NCI-H345 treated with DMSO at 0.1 percent for 48 hours (cell line): ENCODE results near the gene ZBTB32.
"Not testable (repeated sequence)": the region's sequence is repeated elsewhere in the genome, so short reads cannot be mapped to it uniquely, and the experiment has no call there.

Experiments used
- DNase-seq: peaks from one replicate; lab custom pipeline; 2025; ENCODE audit not compliant: unreplicated experiment; lab: John Stamatoyannopoulos, UW

ZBTB32 gene

GRCh38 chr19:35704218-35704617 lies at the start of gene ZBTB32:
TSS of gene ZBTB32 (plus strand) at chr19:35704558. CDS start at chr19:35714627, 10,069 bp downstream.
- no peak for DNase-seq

DNA sequence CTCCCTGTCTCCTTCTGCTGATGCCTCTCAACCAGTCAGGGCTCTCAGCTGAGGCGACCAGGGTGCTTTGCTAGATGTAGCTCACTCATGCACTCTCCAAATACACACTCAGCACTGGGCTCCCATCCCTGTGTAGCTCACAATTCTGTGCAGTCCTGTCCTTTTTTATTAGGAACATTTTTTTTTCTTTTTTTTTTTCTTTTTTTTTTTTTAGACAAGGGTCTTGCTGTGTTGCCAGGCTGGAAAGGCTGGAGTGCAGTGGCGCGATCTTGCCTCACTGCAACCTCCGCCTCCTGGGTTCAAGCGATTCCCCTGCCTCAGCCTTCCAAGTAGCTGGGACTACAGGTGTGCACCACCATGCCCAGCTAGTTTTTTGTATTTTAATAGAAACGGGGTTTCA lies 49.5 kb upstream of the ZBTB32 start:
- not testable (repeated sequence) for DNase-seq

- no peak for DNase-seq
Observed at GRCh38 chr19:35655600-35655999, 48.8 kb upstream of the ZBTB32 start.

DNA sequence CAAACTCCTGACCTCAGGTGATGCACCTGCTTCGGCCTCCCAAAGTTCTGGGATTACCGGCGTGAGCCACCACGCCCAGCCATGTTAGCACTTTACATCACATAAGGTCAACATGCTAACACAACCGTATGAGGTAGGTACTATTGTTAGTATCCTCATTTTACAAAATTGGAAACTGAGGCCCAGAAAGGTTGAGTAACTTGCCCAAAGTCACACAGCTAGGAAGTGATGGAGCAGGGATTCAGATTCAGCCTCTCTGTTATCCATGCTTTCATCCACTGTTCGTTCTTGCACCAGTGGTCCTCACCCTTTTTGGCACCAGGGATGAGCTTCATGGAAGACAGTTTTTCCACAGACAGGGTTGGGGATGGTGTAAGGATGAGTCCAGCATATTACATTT lies 47.7 kb upstream of the ZBTB32 start:
- DNase-seq = no peak

GRCh38 chr19:35657904-35658700 lies 46.3 kb upstream of the ZBTB32 start:
- no peak for DNase-seq

DNA sequence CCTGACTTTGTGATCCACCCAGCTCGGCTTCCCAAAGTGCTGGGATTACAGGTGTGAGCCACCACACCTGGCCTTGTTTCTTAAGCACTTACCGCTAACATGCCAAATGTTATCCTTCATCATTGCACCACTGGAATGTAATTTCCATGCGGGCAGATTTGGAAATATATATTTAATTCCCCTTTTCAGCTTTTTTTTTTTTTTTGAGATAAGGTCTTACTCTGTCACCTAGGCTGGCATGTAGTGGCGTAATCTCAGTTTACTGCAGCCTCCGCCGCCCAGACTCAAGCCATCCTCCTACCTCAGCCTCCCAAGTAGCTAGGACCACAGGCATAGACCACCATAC lies 42.4 kb upstream of the ZBTB32 start:
- DNase-seq = no peak

GRCh38 chr19:35663981-35664380 lies 40.4 kb upstream of the ZBTB32 start:
- no peak for DNase-seq

- no peak for DNase-seq
Observed at GRCh38 chr19:35665157-35665556, 39.2 kb upstream of the ZBTB32 start.

- no peak for DNase-seq
Observed at GRCh38 chr19:35665604-35666003, 38.8 kb upstream of the ZBTB32 start.

- DNase-seq = no peak
Observed at GRCh38 chr19:35666251-35666913, 38.0 kb upstream of the ZBTB32 start, which contains the start of gene UPK1A. TSS of gene UPK1A (plus strand) at chr19:35666517. CDS start at chr19:35666813, 296 bp downstream.

GRCh38 chr19:35669566-35669965 lies 34.8 kb upstream of the ZBTB32 start:
- DNase-seq = no peak

DNA sequence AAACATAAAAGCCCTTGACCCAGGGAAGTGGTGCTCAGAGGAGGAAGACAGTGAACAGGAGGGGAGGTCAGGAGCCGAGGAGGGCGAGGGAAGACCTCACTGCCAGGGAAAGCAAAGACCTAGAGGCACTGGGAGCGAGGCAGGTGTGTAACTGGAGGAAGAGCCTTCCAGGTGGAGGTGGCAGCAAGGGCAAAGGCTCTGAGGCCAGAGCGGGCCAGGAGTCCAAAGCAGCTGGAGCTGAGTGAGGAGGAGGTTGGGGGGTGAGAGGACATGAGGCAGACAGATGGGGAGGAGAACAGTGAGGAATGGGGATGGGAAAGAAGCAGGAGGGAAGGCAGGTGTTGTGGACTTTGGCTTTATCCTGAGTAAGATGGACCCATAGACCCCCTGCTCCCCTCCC lies 34.4 kb upstream of the ZBTB32 start:
- DNase-seq = no peak

- no peak for DNase-seq
Observed at GRCh38 chr19:35670686-35671085, 33.7 kb upstream of the ZBTB32 start.

DNA sequence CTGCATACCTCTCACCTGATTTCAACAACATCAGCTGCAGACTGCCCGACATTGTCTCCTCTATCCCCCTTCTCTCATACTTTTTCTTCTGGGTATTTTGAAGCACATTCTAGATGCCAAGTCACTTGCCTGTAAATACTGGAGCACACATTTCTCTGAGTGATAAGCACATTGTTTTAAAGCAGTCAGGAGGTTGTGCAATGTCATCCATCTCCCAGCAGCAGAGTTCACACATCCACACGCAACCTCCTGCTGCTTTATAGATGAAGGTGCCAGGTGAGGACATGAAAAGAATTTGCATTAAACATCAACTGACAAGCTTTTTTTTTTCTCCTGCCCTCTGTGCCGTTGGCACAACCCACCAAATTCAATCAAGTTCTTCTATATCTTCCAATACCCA lies 32.5 kb upstream of the ZBTB32 start:
- DNase-seq = peak; percentile 86

GRCh38 chr19:35673121-35673804 lies 31.1 kb upstream of the ZBTB32 start:
- peak; percentile 55 for DNase-seq

GRCh38 chr19:35675589-35676140 lies 28.7 kb upstream of the ZBTB32 start:
- DNase-seq = no peak

DNA sequence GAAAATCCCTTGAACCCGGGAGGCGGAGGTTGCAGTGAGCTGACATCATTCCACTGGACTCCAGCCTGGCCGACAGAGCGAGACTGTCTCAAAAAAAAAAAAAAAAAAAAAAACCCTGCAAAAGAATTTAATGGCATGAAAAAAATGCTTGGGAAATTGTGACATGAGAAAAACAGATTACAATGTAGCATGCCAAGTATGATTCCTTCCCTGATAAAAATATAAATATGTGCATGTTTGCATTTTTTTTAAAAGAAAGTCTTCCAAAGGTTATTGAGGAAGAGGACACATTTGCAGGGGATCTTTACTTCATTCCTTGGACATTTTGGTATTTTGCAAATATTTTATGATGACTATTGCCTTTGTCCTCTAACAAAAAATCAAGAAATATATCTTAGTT lies 14.5 kb upstream of the ZBTB32 start:
- no peak for DNase-seq

GRCh38 chr19:35691106-35691505 lies 13.3 kb upstream of the ZBTB32 start:
- not testable (repeated sequence) for DNase-seq

DNA sequence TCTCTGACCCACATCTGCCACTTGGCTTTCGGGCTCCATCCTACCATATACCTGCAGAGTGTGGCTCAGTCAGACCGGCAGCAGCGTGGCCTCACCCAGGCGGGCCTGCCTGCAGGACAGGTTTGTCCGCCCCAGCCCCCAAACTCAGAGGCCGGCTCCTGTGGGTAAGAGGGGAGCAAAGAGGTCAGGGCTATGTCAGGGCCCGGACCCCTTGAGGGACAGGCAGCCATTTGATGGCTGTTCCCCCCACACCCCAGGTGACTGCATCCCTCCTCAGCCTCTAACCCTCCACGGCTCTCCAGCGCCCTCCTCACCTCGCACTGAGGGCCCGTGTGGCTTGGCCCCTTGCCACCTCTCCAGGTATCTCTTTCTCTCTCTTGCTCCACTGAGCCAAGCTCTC lies 12.3 kb upstream of the ZBTB32 start:
- no peak for DNase-seq

- DNase-seq = no peak
Observed at GRCh38 chr19:35693422-35693821, 10.9 kb upstream of the ZBTB32 start.

GRCh38 chr19:35693835-35694599 lies 10.3 kb upstream of the ZBTB32 start:
- peak; percentile 96 for DNase-seq
